HUDEP-2 (cell line): ENCODE measurements around the gene CCDC85C.

Experiments
- DNase-seq, 76 experiments: peaks; one replicate each; lab custom pipeline; 2025; ENCODE audit not compliant: unreplicated experiment in 76 of 76; lab: John Stamatoyannopoulos, UW

The CCDC85C gene

DNA sequence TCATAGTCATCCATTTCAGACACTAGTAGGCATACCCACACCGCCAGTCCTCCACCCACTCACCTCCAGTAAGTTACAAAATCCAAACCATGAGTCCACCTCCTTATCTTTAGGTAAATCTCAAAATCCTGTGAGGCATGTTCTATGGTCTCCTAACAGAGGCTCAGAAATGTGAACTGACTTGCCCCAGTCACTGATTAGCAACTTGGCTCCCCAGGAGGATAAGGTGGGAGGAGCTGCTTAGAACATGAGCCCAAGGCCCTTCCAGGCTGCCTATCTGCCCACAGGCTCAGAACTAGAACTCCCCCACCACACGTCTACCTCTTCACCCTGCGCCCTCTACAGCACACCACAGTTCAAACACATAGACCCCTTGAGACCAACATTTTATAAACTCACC lies 143.2 kb downstream of the CCDC85C start:
- DNase-seq: peak in 71 of 76 experiments; percentile 18 to 88 (median 59)

DNA sequence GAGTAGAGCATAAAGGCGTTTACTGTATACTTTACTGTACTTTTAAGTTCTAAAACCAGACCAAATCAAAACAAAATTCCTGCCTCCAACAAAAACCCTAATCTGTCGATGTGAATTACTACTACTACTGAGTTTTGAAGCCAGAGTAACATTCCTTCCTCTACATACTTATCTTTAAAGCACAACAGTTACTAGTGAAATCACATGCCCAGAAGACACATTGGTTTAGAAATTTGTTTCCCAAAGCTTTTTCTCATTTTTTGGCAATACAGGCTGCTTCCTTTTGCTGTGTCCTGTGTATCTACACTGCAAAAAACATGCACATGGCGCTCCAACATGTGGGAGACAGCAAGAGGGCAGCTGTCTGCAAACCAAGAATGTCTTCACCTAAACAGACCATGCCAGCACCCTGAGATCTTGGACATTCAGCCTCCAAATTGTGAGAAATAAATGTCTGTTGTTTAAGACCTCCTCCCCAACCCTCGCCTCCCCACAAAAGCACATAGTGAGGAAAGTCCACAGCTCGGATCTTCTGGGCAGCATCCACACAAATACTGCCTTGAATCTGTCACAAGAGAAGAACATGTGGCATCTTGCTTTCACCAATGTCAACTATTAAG lies 144.4 kb downstream of the CCDC85C start:
- DNase-seq: no peak

DNA sequence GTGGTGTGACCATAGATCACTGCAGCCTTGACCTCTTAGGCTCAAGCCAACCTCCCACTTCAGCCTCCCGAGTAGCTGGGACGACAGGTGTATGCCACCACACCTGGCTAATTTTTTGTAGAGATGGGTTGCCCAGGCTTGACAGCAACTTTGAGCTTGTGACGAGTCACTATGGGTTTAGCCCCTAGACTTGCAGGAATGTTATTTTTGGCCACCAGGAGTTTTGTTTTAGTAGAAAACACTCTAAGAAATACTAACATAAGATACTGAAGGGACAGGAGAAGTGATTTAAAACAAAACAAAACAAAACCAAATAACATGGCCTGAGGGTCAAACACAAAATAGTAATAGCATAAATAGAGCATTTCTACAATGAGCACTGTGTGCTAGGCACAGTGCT lies 149.8 kb downstream of the CCDC85C start:
- DNase-seq: no peak

DNA sequence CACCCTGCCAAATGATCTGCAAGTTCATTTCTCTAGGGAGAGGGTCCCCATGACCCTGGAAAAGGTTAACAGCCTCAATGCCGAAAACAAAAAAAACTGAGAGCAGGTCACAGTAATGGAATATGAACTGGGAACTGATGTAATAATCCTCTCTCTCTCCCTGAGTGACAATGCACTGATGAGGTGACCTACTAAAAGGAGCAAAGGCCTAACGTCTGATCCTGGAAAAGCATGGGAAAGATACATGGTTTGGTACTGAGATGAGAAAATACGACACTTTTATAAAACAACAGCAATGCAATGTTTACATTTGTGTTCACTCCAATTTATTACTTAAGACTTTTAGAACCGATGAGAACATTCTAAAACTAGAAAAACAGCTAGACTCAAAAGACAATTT lies 151.0 kb downstream of the CCDC85C start:
- DNase-seq: no peak

DNA sequence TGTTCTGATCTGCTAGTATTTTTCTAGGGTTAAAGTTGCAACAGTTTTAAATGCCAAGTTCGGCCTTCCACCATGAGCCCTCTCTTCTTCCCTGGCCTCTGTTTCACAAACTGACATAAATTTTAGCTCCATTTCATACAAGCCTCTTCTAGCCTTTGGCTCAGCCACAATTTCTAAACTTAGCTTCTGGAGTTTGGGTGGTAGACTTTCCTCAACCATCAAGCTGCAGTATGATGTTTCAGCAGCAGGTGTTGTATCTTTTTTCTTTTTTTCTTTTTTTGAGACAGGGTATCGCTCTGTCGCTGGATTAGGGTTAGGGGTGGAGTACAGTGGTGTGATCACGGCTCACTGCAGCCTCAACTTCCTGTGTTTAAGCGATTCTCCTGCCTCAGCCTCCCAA lies 152.8 kb downstream of the CCDC85C start:
- no peak for DNase-seq

DNA sequence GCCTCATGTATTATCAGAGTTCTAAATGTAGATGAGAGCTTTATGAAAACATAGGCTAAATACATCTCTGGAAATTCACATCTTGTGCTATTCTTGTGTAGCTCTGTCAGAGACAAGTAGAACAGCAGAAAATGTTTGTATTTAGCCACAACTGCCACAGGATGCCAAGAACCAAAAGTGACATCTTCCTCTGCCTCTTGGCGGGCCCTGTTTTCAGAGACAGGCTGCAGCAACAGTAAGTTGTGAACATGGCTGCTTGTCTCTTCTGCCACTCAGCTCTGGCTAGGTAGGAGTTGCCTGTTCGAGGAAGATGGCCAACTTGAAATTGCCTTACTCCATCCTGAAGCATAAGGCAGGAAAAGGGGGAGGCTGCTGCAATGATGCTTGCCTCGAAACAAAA lies 153.7 kb downstream of the CCDC85C start:
- no peak for DNase-seq
